Keratinocyte (primary cell): ENCODE data around the gene NEURL1. TPM values are rescaled to one million over a fixed set of nuclear protein-coding genes. Genes with fewer than 3 reads are reported as not detected.
A peak's percentile ranks its signal among the peaks of the same experiment; 100 is the strongest.

Experiments
- DNase-seq: peaks from one replicate; pipeline ENCODE4 v3.0.0-alpha.2; 2011; ENCODE audit warnings: low read depth, missing footprints, low spot score
- FAIRE-seq: peaks from 2 replicates; lab custom pipeline; 2011; peaks lifted over from hg19 to GRCh38; lab: Jason Lieb, UNC
- H2AFZ ChIP-seq: 2 replicates; pipeline ENCODE4 v1.6.0; 2012; ENCODE audit warnings: low read length, control low read depth, inconsistent platforms; ENCODE audit not compliant: control insufficient read depth
- H3K27ac ChIP-seq: 2 replicates; pipeline ENCODE4 v1.5.1; 2011; ENCODE audit warnings: low read length; ENCODE audit not compliant: control insufficient read depth, insufficient read depth
- H3K27me3 ChIP-seq: 3 replicates; pipeline ENCODE4 v1.6.0; 2011; ENCODE audit warnings: low read length; ENCODE audit not compliant: control insufficient read depth, insufficient read depth; ENCODE audit errors: extremely low read depth
- H3K36me3 ChIP-seq, 2 experiments: 2 replicates in 1 of 2; 3 replicates in 1 of 2; pipeline ENCODE4 v1.5.1; 2011; ENCODE audit warnings: low read length in 2 of 2, mild to moderate bottlenecking in 1 of 2; ENCODE audit not compliant: control insufficient read depth in 2 of 2, insufficient read depth in 2 of 2; ENCODE audit errors: extremely low read depth in 1 of 2
- H3K4me1 ChIP-seq: 3 replicates; pipeline ENCODE4 v1.5.1; 2011; ENCODE audit warnings: low read length; ENCODE audit not compliant: control insufficient read depth, insufficient read depth; ENCODE audit errors: extremely low read depth
- H3K4me2 ChIP-seq: 3 replicates; pipeline ENCODE4 v1.6.0; 2011; ENCODE audit warnings: low read depth, low read length; ENCODE audit not compliant: control insufficient read depth, insufficient read depth; ENCODE audit errors: extremely low read depth
- H3K4me3 ChIP-seq, 3 experiments: fragments of 200-600 bp in 1 of 3; sonication (generic) in 1 of 3; 2 replicates in 2 of 3; 3 replicates in 1 of 3; pipeline ENCODE4 v1.5.1; 2011 to 2016; ENCODE audit warnings: low read length in 3 of 3, mild to moderate bottlenecking in 3 of 3, control low read depth in 2 of 3, inconsistent platforms in 1 of 3, low read depth in 1 of 3, mixed read lengths in 1 of 3, mixed run types in 1 of 3, moderate library complexity in 1 of 3; ENCODE audit not compliant: control insufficient read depth in 2 of 3, insufficient read depth in 2 of 3; ENCODE audit errors: extremely low read depth in 1 of 3
- H3K79me2 ChIP-seq: 2 replicates; pipeline ENCODE4 v1.6.0; 2012; ENCODE audit warnings: low read length; ENCODE audit not compliant: control insufficient read depth, insufficient read depth
- H3K9ac ChIP-seq: 3 replicates; pipeline ENCODE4 v1.6.0; 2011; ENCODE audit warnings: low read length; ENCODE audit not compliant: control insufficient read depth, insufficient read depth; ENCODE audit errors: extremely low read depth
- H3K9me1 ChIP-seq: 3 replicates; pipeline ENCODE4 v1.6.0; 2011; ENCODE audit warnings: low read length; ENCODE audit not compliant: control insufficient read depth, insufficient read depth; ENCODE audit errors: extremely low read depth
- H3K9me3 ChIP-seq: 2 replicates; pipeline ENCODE4 v1.5.1; 2012; ENCODE audit warnings: low read depth, low read length; ENCODE audit not compliant: control insufficient read depth
- H4K20me1 ChIP-seq: 3 replicates; pipeline ENCODE4 v1.6.0; 2011; ENCODE audit warnings: low read length; ENCODE audit not compliant: control insufficient read depth, insufficient read depth; ENCODE audit errors: extremely low read depth
- CTCF ChIP-seq, 3 experiments: IDR thresholded peaks in 1 of 3; conservative IDR thresholded peaks in 1 of 3; optimal IDR thresholded peaks in 1 of 3; 2 replicates in 2 of 3; 3 replicates in 1 of 3; pipeline versions ENCODE3 to v1.5.1; 2011; ENCODE audit warnings: low read length in 3 of 3, mild to moderate bottlenecking in 3 of 3, moderate library complexity in 2 of 3, control low read depth in 1 of 3, inconsistent platforms in 1 of 3; ENCODE audit not compliant: insufficient read depth in 2 of 3; ENCODE audit errors: extremely low read depth in 1 of 3
- EZH2 ChIP-seq: IDR thresholded peaks from one replicate; pipeline ENCODE4 v1.6.1; 2012; ENCODE audit warnings: inconsistent platforms, mild to moderate bottlenecking, low read length, moderate library complexity
- dilution Hi-C: fragments of 300-500 bp; cut with MboI; formaldehyde crosslinking; loops from one replicate; pipeline ENCODE4 v1.7.0; 2020; ENCODE audit warnings: low sequenced_read_pairs; ENCODE audit not compliant: extremely low pct_ligation_motif_present
- polyA plus RNA-seq, 5 experiments: library from polyadenylated mRNA; depleted of rRNA in 3 of 5; stranded (reverse) in 3 of 5; stranded (forward) in 1 of 5; unstranded in 1 of 5; fragments of >200 nt; gene quantifications; 1 replicate in 1 of 5; 2 replicates in 3 of 5; 3 replicates in 1 of 5; pipeline versions ENCODE4 v1.2.1 to v1.2.3, GENCODE V29; 2011 to 2012; ENCODE audit warnings: missing spikeins in 2 of 5, low read depth in 1 of 5, low replicate concordance in 1 of 5

NEURL1 gene
- polyA plus RNA-seq, 1 donor (not counting 4 experiments of a cell fraction or from before 2014, with no cell fraction given): 0.03 TPM

GRCh38 chr10:103541616-103542015, 48.1 kb downstream of the NEURL1 start:
- H4K20me1 ChIP-seq: no peaks in the 10 kb centered on the region
- peaks cover 8% of the 10 kb centered on the region for H3K4me1 ChIP-seq
- no peaks in the 10 kb centered on the region for H3K79me2 ChIP-seq
- H3K9me3 ChIP-seq: no peaks in the 10 kb centered on the region
- dilution Hi-C loops: no loop called here
- peaks cover 14% of the 10 kb centered on the region for H3K27me3 ChIP-seq
- H3K27ac ChIP-seq: no peak overlapping the region
- no peak overlapping the region for H3K9ac ChIP-seq
- no peaks in the 10 kb centered on the region for H3K36me3 ChIP-seq
- H3K4me3 ChIP-seq: no peak overlapping the region
- no peak overlapping the region for H3K4me2 ChIP-seq
- TF ChIP-seq CTCF (optimal IDR thresholded peaks at IDR 0.05 in 1 of 3, IDR thresholded peaks at IDR 0.05 in 1 of 3, conservative IDR thresholded peaks at IDR 0.05 in 1 of 3; ENCODE audit: extremely low read depth in 1 of 3, insufficient read depth in 2 of 3, low read length in 3 of 3) (no peak), EZH2 (no peak)
- FAIRE-seq: no peak
- H3K9me1 ChIP-seq: no peaks in the 10 kb centered on the region
- no peak for DNase-seq
- no peak overlapping the region for H2AFZ ChIP-seq

GRCh38 chr10:103542764-103543616, 49.5 kb downstream of the NEURL1 start:
- Histone ChIP-seq H4K20me1 (no peaks in the 10 kb centered on the region), H3K4me2 (peak overlapping the region; percentile 68), H3K36me3 (no peaks in the 10 kb centered on the region), H3K79me2 (no peaks in the 10 kb centered on the region), H3K27ac (no peak overlapping the region), H2AFZ (peak overlapping the region; percentile 38), H3K9ac (peak overlapping the region; percentile 14), H3K9me3 (no peaks in the 10 kb centered on the region), H3K4me1 (peaks cover 8% of the 10 kb centered on the region), H3K9me1 (no peaks in the 10 kb centered on the region), H3K27me3 (peaks cover 14% of the 10 kb centered on the region), H3K4me3 (peak overlapping the region in 1 of 3 experiments; percentile 29)
- dilution Hi-C loops: no loop called here
- DNase-seq (no peak), FAIRE-seq (peak; percentile 61)
- TF ChIP-seq CTCF (optimal IDR thresholded peaks at IDR 0.05 in 1 of 3, IDR thresholded peaks at IDR 0.05 in 1 of 3, conservative IDR thresholded peaks at IDR 0.05 in 1 of 3; ENCODE audit: extremely low read depth in 1 of 3, insufficient read depth in 2 of 3, low read length in 3 of 3) (peak; percentile 50 to 60 (median 55)), EZH2 (peak; percentile 0)
